GM12878 (cell line): ENCODE measurements around the gene PGBD5. TPM values are rescaled to one million over a fixed set of nuclear protein-coding genes. Genes with fewer than 3 reads are reported as not detected.

Experiments used
- ATAC-seq: fragments of 200-7000 bp; cut with Tn5 transposase; 3 replicates; pipeline ENCODE4 v1.9.1; 2020; ENCODE audit warnings: mild to moderate bottlenecking, moderate library complexity
- BruUV-seq: library from RNA; stranded (reverse); fragments of 400-500 nt; replicated peaks from 2 replicates; lab custom pipeline; 2021; lab: Mats Ljungman, UMichigan
- CTCF ChIA-PET: fragments of 300-600 bp; sonication (Branson Sonifier 250); formaldehyde crosslinking; extraction: SDS; loops from one replicate; lab custom pipeline; 2021; ENCODE audit warnings: inconsistent platforms; lab: Yijun Ruan, JAX
- POLR2A ChIA-PET: fragments of 350-600 bp; formaldehyde crosslinking; extraction: SDS; loops from one replicate; lab custom pipeline; 2021; ENCODE audit warnings: inconsistent platforms; lab: Charles Lee
- RAD21 ChIA-PET: fragments of 300-600 bp; sonication (Branson Sonifier 250); formaldehyde crosslinking; loops from one replicate; lab custom pipeline; 2023; ENCODE audit warnings: antibody characterized with exemption; ENCODE audit not compliant: unreplicated experiment; lab: Charles Lee
- SMC1A ChIA-PET: fragments of 300-600 bp; sonication (Branson Sonifier 250); formaldehyde crosslinking; loops from one replicate; lab custom pipeline; 2023; ENCODE audit not compliant: unreplicated experiment, uncharacterized antibody; lab: Charles Lee
- DNase-seq: peaks from one replicate; pipeline ENCODE4 v3.0.0-alpha.2; 2011; ENCODE audit warnings: low read depth, low spot score
- FAIRE-seq: peaks from 3 replicates; lab custom pipeline; 2011; peaks lifted over from hg19 to GRCh38; lab: Jason Lieb, UNC
- H2AFZ ChIP-seq: 2 replicates; pipeline ENCODE4 v1.6.0; 2011; ENCODE audit warnings: low read depth, low read length, control low read depth; ENCODE audit not compliant: control insufficient read depth
- H3K27ac ChIP-seq: 2 replicates; pipeline ENCODE4 v1.5.1; 2011; ENCODE audit warnings: control low read depth; ENCODE audit not compliant: control insufficient read depth, insufficient read depth
- H3K27me3 ChIP-seq, 2 experiments: replicated peaks in 1 of 2; 2 replicates each; pipeline versions ENCODE4 v1.6.0 to v1.6.1; 2011; ENCODE audit warnings: low read length in 1 of 2; ENCODE audit not compliant: control insufficient read depth in 2 of 2, insufficient read depth in 2 of 2
- H3K36me3 ChIP-seq, 2 experiments: 2 replicates each; pipeline ENCODE4 v1.5.1; 2011; ENCODE audit warnings: low read length in 1 of 2; ENCODE audit not compliant: control insufficient read depth in 2 of 2, insufficient read depth in 2 of 2
- H3K4me1 ChIP-seq: 2 replicates; pipeline ENCODE4 v1.6.1; 2011; ENCODE audit warnings: mild to moderate bottlenecking, low read length, moderate library complexity, mixed read lengths; ENCODE audit not compliant: control insufficient read depth, insufficient read depth
- H3K4me2 ChIP-seq: 2 replicates; pipeline ENCODE4 v1.6.0; 2011; ENCODE audit warnings: control low read depth; ENCODE audit not compliant: control insufficient read depth, insufficient read depth
- H3K4me3 ChIP-seq: fragments of 200-600 bp; sonication (generic); 2 replicates; pipeline ENCODE4 v1.5.1; 2016
- H3K79me2 ChIP-seq: 2 replicates; pipeline ENCODE4 v1.6.0; 2011; ENCODE audit warnings: low read length; ENCODE audit not compliant: control insufficient read depth, insufficient read depth
- H3K9ac ChIP-seq: 2 replicates; pipeline ENCODE4 v1.8.0; 2011; ENCODE audit warnings: low read length, control low read depth, mixed read lengths; ENCODE audit not compliant: control insufficient read depth, insufficient read depth
- H3K9me3 ChIP-seq: replicated peaks from 3 replicates; pipeline ENCODE4 v1.5.1; 2011; ENCODE audit warnings: mild to moderate bottlenecking, low read length; ENCODE audit not compliant: control insufficient read depth, insufficient read depth
- H4K20me1 ChIP-seq: 2 replicates; pipeline ENCODE4 v1.6.0; 2011; ENCODE audit not compliant: control insufficient read depth, insufficient read depth
- CBFB ChIP-seq: IDR thresholded peaks from 2 replicates; pipeline ENCODE4 v1.6.1; 2016; ENCODE audit warnings: antibody characterized with exemption, low read depth
- CHD1 ChIP-seq: IDR thresholded peaks from 2 replicates; pipeline ENCODE4 v1.6.1; 2012; ENCODE audit warnings: low read depth, low read length, improper control_type of control experiment
- FOXK2 ChIP-seq: fragments of 450-650 bp; IDR thresholded peaks from 2 replicates; pipeline ENCODE4 v1.6.1; 2017; ENCODE audit warnings: mild to moderate bottlenecking, moderate library complexity
- GABPA ChIP-seq: IDR thresholded peaks from 2 replicates; pipeline ENCODE4 v1.6.1; 2014; ENCODE audit warnings: antibody characterized with exemption, low read depth, mild to moderate bottlenecking, inconsistent platforms
- IRF4 ChIP-seq: IDR thresholded peaks from 2 replicates; pipeline ENCODE4 v1.6.1; 2011; ENCODE audit warnings: low read depth, low read length
- KLF5 ChIP-seq: fragments of 450-650 bp; IDR thresholded peaks from 2 replicates; pipeline ENCODE4 v1.6.1; 2014; ENCODE audit warnings: mild to moderate bottlenecking; ENCODE audit not compliant: partially characterized antibody
- LARP7 ChIP-seq: fragments of 450-650 bp; IDR thresholded peaks from 2 replicates; pipeline ENCODE4 v1.6.1; 2017; ENCODE audit warnings: mild to moderate bottlenecking
- POLR2A ChIP-seq: IDR thresholded peaks from 2 replicates; pipeline ENCODE4 v1.6.1; 2011; ENCODE audit warnings: low read depth, mild to moderate bottlenecking, low read length
- POLR2AphosphoS2 ChIP-seq: IDR thresholded peaks from 2 replicates; pipeline ENCODE4 v1.6.1; 2011; ENCODE audit warnings: low read depth, mild to moderate bottlenecking, low read length, improper control_type of control experiment, moderate library complexity
- SMAD1 ChIP-seq: fragments of 450-650 bp; IDR thresholded peaks from 2 replicates; pipeline ENCODE4 v1.6.1; 2018; ENCODE audit warnings: mild to moderate bottlenecking, low read depth; ENCODE audit not compliant: partially characterized antibody
- SMARCA5 ChIP-seq: fragments of 450-650 bp; IDR thresholded peaks from 2 replicates; pipeline ENCODE4 v1.6.1; 2017; ENCODE audit warnings: mild to moderate bottlenecking
- SMC3 ChIP-seq: IDR thresholded peaks from 2 replicates; pipeline ENCODE4 v1.6.1; 2011; ENCODE audit warnings: low read length, improper control_type of control experiment, borderline replicate concordance
- SP1 ChIP-seq: IDR thresholded peaks from one replicate; pipeline ENCODE4 v1.6.1; 2011; ENCODE audit warnings: low read depth, low read length
- TCF7 ChIP-seq: IDR thresholded peaks from 2 replicates; pipeline ENCODE4 v1.6.1; 2014; ENCODE audit warnings: antibody characterized with exemption, borderline replicate concordance
- YY1 ChIP-seq: IDR thresholded peaks from 2 replicates; pipeline ENCODE4 v1.6.1; 2011; ENCODE audit warnings: low read depth, mild to moderate bottlenecking, low read length
- ZSCAN29 ChIP-seq: fragments of 450-650 bp; IDR thresholded peaks from 2 replicates; pipeline ENCODE4 v1.6.1; 2017; ENCODE audit warnings: mild to moderate bottlenecking, moderate library complexity
- WGBS: methylation state at CpG from one replicate; pipeline ENCODE4 v1.1.6; 2016; ENCODE audit warnings: low lambda C conversion rate; ENCODE audit not compliant: insufficient replicate concordance, insufficient coverage; ENCODE audit errors: missing lambda C conversion rate; 5-methylcytosine and 5-hydroxymethylcytosine counted together
- in situ Hi-C: fragments of 300-500 bp; cut with MboI; formaldehyde crosslinking; loops from 9 replicates; pipeline ENCODE4 v1.14.3; 2018; ENCODE audit warnings: mixed read lengths
- intact Hi-C: fragments of 100-400 bp; cut with micrococcal nuclease; formaldehyde crosslinking; loops from one replicate; pipeline ENCODE4 v1.14.2; 2022; ENCODE audit not compliant: unreplicated experiment
- polyA plus RNA-seq, 11 experiments: library from polyadenylated mRNA; depleted of rRNA in 4 of 11; unstranded in 6 of 11; stranded (reverse) in 5 of 11; fragments of >200 nt; fragmentation: Nextera tagmentation in 4 of 11; fragmentation: Illumina TruSeq in 1 of 11; extraction: Ambion mirVana in 4 of 11; extraction: Trizol in 1 of 11; gene quantifications; 1 replicate in 1 of 11; 2 replicates in 10 of 11; pipeline versions ENCODE4 v1.2.1 to v1.2.3, GENCODE V29; 2011 to 2016; ENCODE audit warnings: inconsistent platforms in 2 of 11, missing spikeins in 2 of 11, low read depth in 1 of 11
- total RNA-seq, 4 experiments: library from RNA; depleted of rRNA in 3 of 4; stranded (reverse); fragments of >200 nt in 3 of 4; fragmentation: Illumina TruSeq in 1 of 4; extraction: Trizol in 1 of 4; gene quantifications; 2 replicates each; pipeline versions ENCODE4 v1.2.1 to v1.2.3, GENCODE V29; 2013 to 2021
- TF ChIP-seq, protein P1 (sequence below): fragments of 150-350 bp; IDR thresholded peaks from 2 replicates; pipeline ENCODE4 v1.6.1; 2014; ENCODE audit warnings: mild to moderate bottlenecking, low read depth, low read length

Gene PGBD5
- total and polyA plus RNA-seq, 10 of the 15 experiments (the other 5 are each of a cell fraction or from before 2014, with no cell fraction given): 0.03 TPM; not detected in 9

DNA sequence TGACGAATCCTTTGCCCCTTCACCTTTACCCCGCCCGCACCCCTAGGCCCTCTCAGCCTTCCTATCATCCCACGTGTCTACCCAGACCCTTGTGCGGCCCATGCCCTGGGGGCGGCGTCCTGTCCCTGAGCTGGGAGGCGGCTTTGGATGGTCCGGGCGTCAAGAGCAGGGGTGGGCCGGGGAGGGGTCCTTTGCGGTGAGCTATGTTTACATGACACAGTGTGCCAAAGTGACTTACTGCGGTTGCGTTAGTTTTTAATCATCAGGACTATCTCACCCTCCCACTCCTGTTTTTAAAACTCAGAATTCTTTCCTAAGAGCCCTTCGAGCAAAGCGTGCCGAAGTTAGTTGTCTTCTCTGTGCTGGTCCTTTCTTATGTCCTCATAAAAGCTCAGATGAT, 144.6 kb downstream of the PGBD5 start:
- POLR2A ChIA-PET: no interaction called here
- in situ Hi-C loops (no loop called here), intact Hi-C loops (no loop called here)
- DNase-seq (no peak), ATAC-seq (no peak)
- H3K4me2 ChIP-seq: no peak overlapping the region
- no peak overlapping the region for H3K27ac ChIP-seq
- H3K27me3 ChIP-seq: no peaks in the 10 kb centered on the region
- H3K79me2 ChIP-seq: no peaks in the 10 kb centered on the region
- CTCF ChIA-PET: interaction anchor here (1.2 kb wide), 1 partner anchor 17 kb away, joined by 3 read pairs; no protein-coding TSS in a partner anchor
- H2AFZ ChIP-seq: no peak overlapping the region
- no peak overlapping the region for H3K9ac ChIP-seq
- no peaks in the 10 kb centered on the region for H3K9me3 ChIP-seq
- peaks cover 3% of the 10 kb centered on the region in 2 experiments; a peak in 2 of 4 replicates for H3K36me3 ChIP-seq
- TF ChIP-seq, protein P1, sequence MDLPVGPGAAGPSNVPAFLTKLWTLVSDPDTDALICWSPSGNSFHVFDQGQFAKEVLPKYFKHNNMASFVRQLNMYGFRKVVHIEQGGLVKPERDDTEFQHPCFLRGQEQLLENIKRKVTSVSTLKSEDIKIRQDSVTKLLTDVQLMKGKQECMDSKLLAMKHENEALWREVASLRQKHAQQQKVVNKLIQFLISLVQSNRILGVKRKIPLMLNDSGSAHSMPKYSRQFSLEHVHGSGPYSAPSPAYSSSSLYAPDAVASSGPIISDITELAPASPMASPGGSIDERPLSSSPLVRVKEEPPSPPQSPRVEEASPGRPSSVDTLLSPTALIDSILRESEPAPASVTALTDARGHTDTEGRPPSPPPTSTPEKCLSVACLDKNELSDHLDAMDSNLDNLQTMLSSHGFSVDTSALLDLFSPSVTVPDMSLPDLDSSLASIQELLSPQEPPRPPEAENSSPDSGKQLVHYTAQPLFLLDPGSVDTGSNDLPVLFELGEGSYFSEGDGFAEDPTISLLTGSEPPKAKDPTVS: no peak
- TF ChIP-seq, all 136 proteins: peak for 0
- ChIA-PET RAD21 (interaction anchor here (0.5 kb wide), 1 partner anchor 443 kb away, joined by 3 read pairs; no protein-coding TSS in a partner anchor), SMC1A (interaction anchor here (0.9 kb wide), 1 partner anchor 404 kb away, joined by 3 read pairs; no protein-coding TSS in a partner anchor)
- Histone ChIP-seq H4K20me1 (no peaks in the 10 kb centered on the region), H3K4me1 (peaks cover 4% of the 10 kb centered on the region; the same call in 1 of the 2 replicates), H3K4me3 (no peak overlapping the region)
- FAIRE-seq: no peak
- WGBS: 99% methylated on average over 17 of the region's 17 CpGs
- no TSS peak for BruUV-seq

DNA sequence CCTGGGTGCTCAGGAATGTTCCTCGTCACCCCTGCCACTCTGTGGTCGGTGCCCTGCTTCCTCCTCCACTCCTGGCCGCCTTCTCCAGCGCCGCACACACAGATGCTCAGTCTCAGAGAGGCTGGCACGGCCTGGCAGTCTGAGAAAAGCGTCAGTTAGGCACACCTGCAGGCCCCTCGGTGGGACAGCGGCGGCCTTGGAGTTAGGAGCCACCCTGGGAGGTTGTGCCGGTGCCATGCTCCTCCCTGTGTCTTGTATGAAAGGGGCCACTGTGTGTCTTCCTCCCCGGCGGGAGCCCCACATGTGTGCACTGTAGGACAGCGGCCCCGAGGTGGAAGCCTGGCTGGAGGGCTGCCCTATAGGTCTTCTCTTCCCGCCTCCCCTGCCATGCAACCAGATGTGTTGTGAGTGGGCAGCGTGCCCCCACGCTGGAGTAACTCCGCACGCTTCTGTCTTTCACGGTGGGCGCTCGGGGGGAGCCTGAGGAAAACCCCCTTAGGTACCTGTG, 145.2 kb downstream of the PGBD5 start:
- no peak overlapping the region for H3K9ac ChIP-seq
- peaks cover 3 to 8% of the 10 kb centered on the region in 2 experiments; a peak in 3 of 4 replicates for H3K36me3 ChIP-seq
- no peak overlapping the region for H3K27ac ChIP-seq
- BruUV-seq: no TSS peak
- no peak for ATAC-seq
- RAD21 ChIA-PET: no interaction called here
- no peaks in the 10 kb centered on the region for H4K20me1 ChIP-seq
- in situ Hi-C loops: no loop called here
- H3K27me3 ChIP-seq: no peaks in the 10 kb centered on the region
- no peak for FAIRE-seq
- CTCF ChIA-PET: interaction anchor here (1.2 kb wide), 1 partner anchor 16 kb away, joined by 3 read pairs; no protein-coding TSS in a partner anchor
- SMC1A ChIA-PET: no interaction called here
- no peak overlapping the region for H2AFZ ChIP-seq
- H3K4me1 ChIP-seq: peaks cover 4% of the 10 kb centered on the region; the same call in 1 of the 2 replicates
- DNase-seq: no peak
- H3K9me3 ChIP-seq: no peaks in the 10 kb centered on the region
- 96% methylated on average over 23 of the region's 23 CpGs for WGBS
- no peak overlapping the region for H3K4me3 ChIP-seq
- POLR2A ChIA-PET: no interaction called here
- intact Hi-C loops: no loop called here
- H3K4me2 ChIP-seq: no peak overlapping the region
- H3K79me2 ChIP-seq: no peaks in the 10 kb centered on the region
- TF ChIP-seq SMC3 (no peak), SP1 (no peak), CBFB (no peak), FOXK2 (no peak), LARP7 (no peak), SMARCA5 (no peak), IRF4 (no peak), CHD1 (no peak), ZSCAN29 (no peak), YY1 (no peak), POLR2A (no peak; the same call in 1 of the 2 replicates), KLF5 (no peak), SMAD1 (no peak), TCF7 (no peak), POLR2AphosphoS2 (no peak), GABPA (no peak)
